ENCODE measurements around the gene SLC22A23.
A peak's percentile ranks its signal among the peaks of the same experiment; 100 is the strongest.
"Not testable (repeated sequence)": the region's sequence is repeated elsewhere in the genome, so short reads cannot be mapped to it uniquely, and the experiment has no call there.

Gene SLC22A23

DNA sequence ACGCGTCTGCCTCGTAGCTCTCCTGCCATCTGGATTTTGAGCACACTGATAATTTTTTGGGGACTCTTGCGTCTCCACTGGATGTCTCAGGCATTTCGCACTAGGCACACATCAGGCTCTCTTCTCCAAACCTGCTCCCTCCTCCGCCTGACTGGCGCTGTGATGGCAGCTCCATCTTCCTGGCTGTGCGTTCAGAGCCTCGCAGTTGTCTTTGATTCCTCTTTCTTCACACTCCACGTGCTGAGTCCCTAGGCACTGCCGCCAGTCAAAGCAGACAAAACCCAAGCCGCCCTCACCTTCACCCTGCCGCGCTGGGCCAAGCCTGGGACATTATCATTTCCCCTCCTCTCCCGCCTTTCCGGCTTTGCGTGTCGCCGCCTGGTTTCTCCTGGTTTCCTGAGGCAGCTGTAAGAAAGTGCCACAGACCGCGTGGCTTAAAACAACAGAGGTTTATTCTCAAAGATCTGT, 197.3 kb downstream of the SLC22A23 start:
- peak; percentile 53 for DNase-seq

DNA sequence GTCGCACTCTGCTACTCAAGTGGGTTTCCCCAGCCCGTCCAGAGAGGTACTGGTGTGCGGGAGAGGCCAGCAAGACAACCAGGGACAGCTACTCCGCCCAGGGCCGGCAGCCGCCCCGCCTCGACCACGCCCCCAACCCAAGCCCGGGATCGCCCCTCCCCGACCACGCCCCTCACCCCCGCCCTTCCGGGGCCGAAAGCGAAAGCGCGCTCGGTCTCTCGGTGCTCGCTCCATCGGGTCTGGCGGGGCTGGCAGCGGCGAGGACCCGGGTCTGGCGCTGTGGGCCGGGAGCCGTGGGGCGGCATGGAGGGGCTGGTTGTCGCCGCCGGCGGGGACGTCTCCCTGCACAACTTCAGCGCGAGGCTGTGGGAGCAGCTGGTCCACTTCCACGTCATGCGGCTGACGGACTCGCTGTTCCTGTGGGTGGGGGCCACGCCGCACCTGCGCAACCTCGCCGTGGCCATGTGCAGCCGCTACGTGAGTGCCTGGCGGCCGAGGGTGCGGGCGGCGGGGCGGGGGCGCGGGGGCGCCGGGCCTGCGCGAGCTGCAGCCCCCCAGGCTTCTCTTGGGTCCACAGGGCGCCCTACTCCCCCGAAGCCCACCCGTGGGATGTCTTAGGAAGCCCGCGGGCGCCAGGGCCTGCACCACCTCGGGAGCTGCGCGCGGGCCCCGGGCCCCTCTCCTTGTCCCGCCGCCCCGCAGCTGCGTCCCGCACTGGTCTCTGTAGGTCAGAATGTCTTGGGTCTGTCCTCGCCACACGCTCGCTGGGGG, 197.9 kb downstream of the SLC22A23 start, which contains the start of gene PSMG4:
TSS of gene PSMG4 (plus strand) at position 228 of the 771 bp plus-strand sequence. CDS start at position 304, 76 bp downstream.
- DNase-seq, result peak; percentile 97

DNA sequence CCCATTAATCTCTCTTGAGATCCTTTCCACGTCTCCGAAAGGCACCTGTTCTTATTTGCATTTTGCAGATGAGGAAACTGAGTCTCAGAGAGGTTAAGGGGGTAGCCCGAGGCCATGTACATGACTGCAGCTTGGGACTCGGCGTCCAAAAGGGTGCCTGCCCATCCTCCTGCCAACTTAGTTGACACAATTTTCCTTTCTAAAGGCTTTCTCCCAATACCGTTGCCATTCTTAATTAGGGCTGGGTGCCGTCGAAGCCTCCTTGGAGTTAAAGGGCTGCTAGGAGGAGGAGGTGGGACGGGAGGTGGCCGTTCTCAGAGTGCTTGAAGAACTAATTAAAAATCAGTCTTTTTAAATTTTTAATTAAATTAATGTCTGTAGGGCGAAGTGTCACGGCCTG, 198.6 kb downstream of the SLC22A23 start:
- DNase-seq, result no peak

DNA sequence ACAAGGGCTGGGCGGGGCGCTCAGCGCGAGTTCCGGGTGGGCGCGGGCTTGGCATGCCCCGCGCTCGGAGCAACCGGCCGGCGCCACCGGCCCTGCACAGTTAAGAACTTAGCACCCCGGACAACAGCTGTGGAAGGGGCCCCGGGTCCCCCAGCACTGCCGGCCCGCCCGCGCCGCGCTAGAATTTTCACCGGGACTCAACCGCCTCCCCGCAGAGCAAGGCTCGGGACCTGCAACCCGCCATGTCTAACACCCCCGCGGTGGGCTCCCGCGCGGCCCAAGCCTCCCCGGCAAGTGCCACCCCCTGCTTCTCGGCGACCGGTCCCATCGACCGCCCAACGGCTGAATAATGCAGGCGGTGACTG, 203.3 kb downstream of the SLC22A23 start:
- no peak for DNase-seq

DNA sequence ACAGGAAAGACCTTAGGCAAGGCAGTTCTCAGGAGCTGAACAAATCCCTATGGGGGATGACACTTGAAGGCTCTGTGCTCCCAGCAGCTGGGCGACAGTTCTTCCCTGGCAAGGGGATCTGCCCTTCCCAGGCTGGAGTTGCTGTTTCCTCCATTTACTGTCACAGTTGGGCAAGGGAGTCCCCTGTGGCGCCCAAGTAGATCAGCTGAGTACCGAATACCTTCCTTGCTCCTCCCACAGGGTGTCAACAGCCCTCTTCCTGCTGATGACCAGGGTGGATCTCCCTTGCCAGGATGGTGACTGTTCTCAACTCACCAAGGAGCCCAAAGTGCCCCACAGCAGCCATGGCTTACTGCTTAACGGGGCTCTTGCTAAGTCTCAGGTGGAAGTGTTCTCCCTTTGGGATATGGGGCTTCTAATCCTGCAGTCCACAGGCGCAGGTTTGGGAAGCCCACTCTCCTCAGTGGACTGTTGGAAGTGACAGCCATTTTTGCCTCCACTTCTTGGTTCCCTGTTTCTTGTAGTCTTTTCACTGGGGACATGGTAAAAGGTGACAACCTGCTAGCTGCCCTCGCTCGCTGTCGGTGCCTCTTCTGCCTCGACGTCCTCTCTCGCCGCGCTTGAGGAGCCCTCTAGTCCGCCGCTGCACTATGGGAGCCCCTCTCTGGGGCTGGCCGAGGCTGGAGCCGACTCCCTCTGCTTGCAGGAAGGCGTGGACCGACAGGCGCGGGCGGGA, 203.8 kb downstream of the SLC22A23 start:
- DNase-seq, result no peak

DNA sequence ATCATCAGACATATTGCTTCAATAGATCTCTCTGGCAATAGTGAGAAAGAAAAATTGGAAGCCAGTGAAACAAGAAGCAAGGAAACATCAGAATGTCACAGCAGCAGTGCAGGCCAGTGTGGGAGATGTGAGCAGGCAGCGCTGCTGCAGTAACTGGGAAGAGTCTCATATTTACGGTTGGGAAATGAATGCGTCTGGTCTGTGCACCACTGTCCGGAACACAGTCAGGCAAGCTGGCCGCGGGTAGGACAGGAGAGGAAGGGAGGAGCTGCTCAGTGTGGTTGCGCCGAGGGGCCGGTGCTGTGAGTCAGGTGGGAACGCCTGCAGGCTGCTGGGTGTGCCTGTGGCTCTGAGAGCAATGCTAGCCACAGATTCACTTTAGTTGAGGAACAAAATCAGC, 204.5 kb downstream of the SLC22A23 start:
- DNase-seq, result no peak

DNA sequence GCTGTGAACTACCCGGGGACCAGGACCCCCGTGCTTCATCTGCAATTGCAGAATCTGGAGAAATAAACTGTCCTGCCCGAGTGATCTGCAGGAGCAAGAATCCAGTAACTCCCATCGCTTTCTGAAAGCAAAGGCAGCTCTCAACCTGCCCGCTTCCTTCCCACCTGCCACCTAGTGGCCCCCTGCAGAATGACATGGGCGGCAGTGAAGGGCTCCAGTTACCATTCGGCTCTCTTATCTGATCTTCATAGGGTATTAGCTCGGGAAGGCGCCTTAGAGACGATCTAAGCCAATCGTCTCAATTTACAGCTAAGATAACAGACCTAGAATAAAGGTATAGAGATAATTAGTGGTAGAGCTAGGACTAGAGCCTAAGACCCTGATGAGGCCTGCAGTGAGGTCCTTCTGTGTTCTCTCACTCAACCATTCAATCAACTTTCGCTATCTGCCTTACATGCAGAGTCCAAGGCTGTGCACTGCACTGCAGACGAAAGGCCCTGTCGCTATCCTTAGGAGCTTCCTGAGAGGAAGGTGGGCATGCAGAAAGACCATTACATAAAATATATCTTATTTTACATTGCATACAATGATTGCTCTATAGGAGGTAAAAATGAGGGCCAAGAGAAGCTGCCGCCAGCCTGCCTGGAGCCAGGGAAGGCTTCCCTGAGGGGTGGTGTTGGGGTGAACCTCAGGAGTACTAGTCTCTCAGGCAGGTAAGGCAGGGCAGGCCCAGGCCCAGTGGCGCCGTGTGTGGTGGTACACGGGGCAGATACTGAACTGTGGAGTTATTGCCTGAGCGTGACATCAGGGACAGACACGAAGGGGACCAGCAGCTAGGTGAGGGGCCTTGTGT, 205.2 kb downstream of the SLC22A23 start:
- DNase-seq, result peak; percentile 88

DNA sequence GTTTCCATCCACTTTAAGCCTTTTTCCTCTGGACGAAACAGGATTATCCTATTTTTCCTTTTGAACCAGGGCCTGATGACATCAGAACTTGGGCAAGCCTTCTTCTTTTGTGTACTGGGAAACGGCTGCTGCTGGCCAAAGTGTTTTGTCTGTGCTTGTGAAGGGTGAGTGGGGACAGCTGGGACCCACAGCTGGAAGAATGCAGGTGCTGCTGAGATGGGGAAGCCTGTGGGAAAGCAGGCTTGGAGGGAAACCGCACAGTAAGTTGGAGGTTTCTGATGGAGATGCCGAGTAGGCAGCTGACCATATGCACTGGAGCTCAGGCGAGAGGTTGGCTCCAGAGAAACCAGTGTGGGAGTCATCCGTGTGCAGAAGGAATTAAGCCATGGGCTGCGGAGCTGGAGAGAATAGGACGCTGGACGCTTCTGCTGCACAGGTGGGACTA, 206.6 kb downstream of the SLC22A23 start:
- DNase-seq, result no peak

DNA sequence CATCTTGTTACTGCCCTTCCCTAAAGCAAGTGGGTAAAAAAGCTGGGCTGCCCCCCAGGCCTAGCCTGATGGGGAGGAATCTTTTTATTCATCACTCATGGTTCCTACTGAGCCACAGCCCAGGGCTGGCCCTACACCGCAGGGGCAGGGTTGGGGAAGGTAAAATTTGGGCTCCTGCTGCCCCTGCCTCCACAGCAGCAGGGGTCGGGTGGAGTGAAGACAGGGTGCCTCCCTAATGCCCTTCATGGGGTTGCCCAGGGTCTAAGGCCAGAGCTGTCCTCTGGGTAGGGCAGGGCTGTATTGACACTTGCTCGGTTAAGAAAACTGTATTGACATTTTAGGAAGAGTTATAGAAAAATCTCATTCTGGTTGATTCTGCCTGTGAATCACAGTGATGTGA, 207.0 kb downstream of the SLC22A23 start:
- no peak for DNase-seq

DNA sequence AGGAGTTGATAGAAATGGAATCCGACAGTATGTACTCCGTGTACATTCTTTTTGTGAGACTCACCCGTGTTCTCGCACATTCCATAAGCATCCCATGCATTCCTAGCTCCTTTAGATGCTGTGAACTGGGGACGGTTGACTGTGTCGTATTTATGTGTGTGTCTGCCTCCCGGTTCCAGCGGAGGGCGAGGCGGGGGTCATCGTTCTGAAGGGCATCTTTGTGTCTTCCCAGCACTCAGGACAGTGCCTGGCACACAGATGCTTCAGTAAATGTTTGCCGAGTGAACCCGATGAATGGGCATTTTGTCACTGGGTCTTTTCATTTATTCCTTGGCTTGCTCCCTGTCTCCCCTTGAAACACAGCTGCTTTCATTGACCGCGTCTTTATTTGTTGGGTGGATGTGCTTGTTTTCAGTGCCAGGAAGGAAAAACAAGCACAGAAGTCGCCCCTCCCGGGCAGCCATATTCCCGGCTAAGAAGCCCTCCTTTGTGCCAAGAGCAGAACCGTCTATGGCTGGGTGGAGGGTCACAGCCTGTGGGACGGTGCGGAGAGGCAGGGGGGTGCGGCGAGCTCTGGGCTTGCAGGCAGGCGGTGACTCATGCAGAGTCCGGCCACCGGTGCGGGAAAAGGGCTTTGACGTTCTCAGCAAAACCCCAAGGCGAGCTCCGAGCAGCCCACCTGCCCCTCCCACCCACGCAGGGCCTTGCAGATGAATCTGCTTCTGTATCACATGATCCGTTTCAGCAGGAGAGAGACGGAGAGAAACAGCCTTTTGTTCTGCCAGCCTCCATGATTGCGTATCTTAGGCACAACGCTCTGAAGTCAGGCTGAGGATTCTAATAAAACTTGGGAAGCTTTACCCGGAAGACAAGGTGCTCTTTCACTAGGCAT, 209.3 kb downstream of the SLC22A23 start:
- DNase-seq, result no peak

DNA sequence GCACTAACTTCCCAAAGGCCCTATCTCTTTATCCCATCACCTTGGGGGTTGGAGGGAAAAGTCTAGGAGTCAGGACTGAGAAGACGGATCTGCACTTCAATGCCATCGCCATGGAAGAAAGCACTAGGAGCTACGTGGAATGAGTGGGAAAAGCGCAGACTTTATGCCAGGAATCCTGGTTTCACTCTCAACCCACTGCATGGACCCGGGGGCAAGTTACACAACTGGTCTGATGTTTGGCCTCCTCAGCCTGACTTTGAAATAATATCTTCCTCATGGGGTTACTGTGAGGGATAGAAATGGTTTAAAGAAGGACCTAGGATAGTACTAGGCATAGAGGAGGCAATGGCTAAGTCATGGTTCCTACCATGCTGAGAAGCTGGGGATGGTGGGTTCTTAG, 211.6 kb downstream of the SLC22A23 start:
- DNase-seq, result no peak

DNA sequence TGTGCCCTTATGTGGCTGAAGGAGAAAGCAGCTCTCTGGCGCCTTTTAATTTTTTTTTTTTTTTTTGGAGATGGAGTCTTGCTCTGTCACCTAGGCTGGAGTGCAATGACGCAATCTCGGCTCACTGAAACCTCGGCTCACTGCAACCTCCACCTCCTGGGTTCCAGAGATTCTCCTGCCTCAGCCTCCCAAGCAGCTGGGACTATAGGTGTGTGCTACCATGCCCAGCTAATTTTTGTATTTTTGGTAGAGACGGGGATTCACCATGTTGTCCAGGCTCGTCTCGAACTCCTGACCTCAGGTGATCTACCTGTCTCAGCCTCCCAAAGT, 212.1 kb downstream of the SLC22A23 start:
- DNase-seq, result not testable (repeated sequence)

DNA sequence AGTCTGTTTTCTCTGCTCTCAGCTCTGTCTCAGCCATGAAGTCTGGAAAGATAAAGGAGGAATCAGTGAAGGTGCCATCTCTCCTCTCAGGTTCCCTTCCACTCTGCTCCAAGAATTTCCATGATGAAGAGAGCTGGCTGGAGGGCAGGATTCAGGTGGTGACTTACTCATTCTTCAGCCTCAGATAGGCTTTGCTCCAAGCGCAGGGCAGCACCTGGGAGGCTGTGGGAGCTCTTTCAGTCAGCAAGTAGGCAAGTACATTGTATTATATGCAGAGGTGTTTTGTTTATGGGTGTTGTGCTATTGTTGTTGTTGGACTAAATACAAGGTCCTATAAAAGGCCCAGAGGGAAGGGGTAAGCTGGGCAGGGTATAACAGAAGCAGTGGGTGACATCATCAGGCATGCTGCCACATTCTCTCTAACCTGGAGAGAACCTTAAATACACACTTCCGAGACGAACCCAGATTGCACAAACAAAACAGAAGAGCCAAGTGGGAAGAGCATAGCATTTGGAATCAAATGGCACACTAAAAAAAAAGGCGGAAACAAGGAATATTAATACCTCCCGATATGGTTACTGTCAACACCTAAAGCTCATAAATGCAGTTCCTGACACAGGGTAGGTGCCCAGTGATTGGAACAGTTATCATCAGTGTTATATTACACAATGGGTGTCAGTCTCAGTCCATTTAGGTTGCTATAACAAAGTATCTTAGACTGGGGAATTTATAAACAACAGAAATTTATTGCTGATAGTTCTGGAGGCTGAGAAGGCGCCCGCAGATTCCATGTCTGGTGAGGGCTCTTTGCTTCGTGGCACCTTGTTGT, 212.6 kb downstream of the SLC22A23 start:
- no peak for DNase-seq

DNA sequence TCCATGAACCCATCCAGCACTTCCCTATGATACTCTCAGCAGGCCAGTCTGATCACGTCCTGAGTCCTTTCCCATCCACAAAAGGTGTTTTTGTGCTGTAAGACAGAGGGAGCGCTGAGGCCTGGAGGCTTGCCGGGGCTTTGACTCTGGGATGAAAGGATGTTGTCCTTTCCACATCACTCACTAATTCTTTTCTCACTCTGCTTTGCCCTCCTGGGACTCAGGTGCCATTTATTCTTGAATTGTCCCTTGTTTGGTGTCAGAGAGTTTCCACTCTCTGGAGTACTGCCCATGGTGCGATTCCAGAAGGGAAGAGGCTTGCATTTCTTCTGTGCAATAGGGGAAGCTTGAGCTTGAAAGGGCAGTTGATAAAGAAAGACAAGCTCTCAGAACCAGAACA, 214.1 kb downstream of the SLC22A23 start:
- no peak for DNase-seq

DNA sequence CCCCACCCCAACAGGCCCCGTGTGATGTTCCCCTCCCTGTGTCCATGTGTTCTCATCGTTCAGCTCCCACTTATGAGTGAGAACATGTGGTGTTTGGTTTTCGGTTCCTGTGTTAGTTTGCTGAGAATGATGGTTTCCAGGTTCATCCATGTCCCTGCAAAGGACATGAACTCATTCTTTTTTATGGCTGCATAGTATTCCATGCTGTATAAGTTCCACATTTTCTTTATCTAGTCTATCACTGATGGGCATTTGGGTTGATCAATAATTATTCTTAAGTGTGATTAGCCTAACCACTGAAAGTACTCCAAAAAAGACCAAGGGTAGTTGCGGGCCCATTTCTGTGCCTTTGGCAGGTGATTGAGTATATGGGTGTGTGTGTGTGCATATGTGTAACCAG, 215.1 kb downstream of the SLC22A23 start:
- not testable (repeated sequence) for DNase-seq

DNA sequence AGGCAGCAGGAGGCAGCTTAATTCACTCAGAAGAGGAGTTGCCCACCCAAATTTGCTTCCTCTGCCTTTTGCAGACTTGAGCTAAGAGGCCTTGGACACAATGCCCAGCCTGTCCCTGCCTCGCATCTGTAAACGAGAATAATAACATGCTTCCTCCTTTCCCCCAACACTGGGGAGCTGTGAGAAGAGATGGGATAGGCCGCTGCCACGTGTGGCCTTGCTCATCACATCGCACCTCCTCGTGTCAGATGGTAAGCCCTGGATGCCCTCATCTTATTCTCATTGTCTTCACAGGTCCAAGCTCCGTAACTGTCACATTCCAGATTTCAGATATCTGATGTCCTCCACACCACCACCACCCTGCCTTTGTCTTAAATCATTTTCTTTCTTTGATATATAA, 216.3 kb downstream of the SLC22A23 start:
- DNase-seq, result no peak

DNA sequence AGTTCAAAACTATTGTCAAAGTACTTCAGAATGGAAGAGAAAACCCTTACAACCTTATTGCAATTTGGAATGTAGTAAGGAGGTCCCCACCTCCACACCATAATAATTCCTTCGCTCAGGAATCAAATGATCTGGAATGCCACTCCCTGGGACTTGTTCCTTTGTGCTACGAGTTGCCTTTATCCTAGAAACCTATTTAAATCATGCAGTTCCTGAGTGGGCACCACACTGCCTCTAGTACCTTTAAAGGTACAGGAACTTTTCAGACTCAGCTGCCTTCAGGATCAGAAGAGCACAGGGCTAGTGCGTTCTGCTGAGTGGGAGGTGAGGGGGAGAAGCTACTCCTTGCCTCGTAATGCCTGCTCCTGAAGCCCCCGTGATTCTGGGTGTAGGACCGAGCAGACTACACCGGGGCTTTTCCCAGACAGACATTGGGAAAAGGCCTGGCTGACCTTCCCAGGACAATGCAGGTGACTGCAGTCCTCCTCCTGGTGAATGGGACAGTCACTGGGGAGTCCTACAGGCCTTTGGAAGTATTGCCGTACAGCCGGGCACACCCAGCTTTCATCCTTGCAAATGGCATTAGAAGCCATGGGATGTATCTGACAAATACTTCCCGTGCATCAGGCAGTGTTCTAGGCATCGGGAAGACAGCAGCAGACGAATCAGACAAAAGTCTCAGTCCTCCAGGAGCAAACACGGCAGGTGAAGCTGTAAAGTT, 217.6 kb downstream of the SLC22A23 start:
- DNase-seq, result no peak

DNA sequence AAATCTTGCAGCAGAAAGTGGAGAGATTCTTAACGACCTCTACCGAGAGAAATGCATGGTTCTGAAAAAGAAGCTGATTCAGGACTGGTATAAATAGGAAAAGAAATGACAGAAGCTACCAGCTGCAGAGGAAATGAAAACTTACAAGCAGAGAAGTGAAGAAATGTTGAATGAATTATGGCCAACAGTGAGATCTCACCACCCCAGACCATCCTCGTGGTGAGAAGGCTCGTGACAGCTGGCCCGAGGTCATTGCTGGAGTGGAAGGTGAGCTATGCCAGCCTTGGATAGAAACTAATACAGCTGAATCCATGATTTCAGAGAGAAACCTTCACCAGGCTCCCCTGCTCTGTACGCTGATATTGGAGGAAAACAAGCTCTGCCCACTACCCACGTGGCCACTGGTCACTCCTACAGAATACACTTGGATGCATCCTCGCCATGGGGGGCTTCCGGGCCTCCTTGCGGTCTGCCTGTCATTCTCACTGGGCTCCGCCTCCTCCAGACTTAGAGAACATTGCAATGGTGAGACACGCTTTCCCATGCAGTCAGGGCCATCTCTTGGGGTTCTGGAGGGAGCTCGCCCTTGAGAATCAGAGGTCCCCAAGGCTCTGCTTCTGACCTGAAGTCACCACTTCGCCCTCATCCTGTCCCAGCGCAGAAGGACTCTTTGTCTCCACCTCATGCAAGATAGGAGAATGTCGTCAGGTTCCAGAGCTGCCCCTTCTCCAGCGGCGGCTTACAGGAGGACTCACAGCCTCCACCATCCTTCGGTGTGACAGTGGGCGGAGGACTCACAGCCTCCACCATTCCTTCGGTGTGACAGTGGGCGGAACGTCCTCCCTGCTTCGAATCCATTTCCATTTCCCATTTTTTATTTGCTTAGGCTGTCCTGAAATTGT, 218.8 kb downstream of the SLC22A23 start:
- no peak for DNase-seq

DNA sequence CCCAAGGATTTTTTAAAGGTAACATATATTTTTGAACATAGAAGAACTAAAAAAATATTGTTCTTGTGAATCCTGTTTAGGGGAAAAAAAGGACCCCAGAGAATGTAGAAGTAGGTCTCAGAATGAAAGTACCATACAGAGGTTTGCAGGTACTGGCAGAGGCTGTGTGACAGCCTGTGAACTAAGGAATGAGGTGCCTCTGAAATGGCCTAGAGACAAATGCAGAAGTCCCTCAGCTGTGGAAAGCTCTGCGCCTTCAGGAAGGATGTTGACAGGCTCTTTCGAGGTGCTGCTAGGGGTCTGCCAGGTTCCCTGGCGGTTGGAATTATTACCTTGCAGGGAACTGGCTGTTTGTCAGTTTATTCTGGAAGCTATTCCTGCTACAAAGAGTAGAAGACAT, 220.8 kb downstream of the SLC22A23 start:
- DNase-seq, result no peak

DNA sequence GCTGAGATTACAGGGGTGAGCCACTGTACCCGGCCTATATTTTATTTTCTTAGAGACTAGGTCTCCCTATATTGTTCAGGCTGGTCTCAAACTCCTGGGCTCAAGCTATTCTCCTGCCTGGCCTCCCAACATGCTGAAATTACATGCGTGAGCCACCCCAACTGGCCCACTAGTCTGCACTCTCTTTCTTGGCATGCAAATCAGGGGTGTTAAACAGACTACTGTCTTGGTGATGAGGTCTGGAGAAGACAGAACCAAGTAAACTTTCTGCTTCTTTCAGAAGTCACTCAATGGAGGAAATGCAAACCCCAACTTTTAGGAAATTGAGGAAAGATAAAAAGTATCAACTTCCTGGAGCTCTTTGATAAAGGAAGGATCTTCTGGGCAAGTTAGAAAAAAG, 221.4 kb downstream of the SLC22A23 start:
- DNase-seq, result no peak

Measured in activated CD4-positive, alpha-beta T cell treated with anti-CD3 and anti-CD28 coated beads, Interleukin-2, Interleukin-6, amounts not matched to agents 100 ng/mL and 50 ng/mL, durations not matched to agents 16 hours and 8 hours (primary cell).